HFFc6 (cell line): ENCODE results near the gene AP1S2. TPM values are rescaled to one million over a fixed set of nuclear protein-coding genes. Genes with fewer than 3 reads are reported as not detected.

ENCODE experiments used
- DNase-seq: peaks from one replicate; pipeline ENCODE4 v3.0.0-alpha.2; 2018
- H3K27ac Mint-ChIP-seq: 2 replicates; pipeline ENCODE4 v1.8.0; 2020; ENCODE audit warnings: mild to moderate bottlenecking, mixed read lengths
- H3K27me3 Mint-ChIP-seq: 2 replicates; pipeline ENCODE4 v1.8.0; 2021; ENCODE audit warnings: mild to moderate bottlenecking, moderate library complexity, mixed read lengths; ENCODE audit not compliant: insufficient read depth
- H3K36me3 Mint-ChIP-seq: 2 replicates; pipeline ENCODE4 v1.8.0; 2021; ENCODE audit warnings: low read depth, mixed read lengths
- H3K4me1 Mint-ChIP-seq: 2 replicates; pipeline ENCODE4 v1.8.0; 2020; ENCODE audit warnings: low read depth, mixed read lengths
- H3K4me3 Mint-ChIP-seq: 2 replicates; pipeline ENCODE4 v1.8.0; 2020; ENCODE audit warnings: mild to moderate bottlenecking, moderate library complexity, mixed read lengths
- H3K9me3 Mint-ChIP-seq: 2 replicates; pipeline ENCODE4 v1.8.0; 2020; ENCODE audit warnings: mild to moderate bottlenecking, mixed read lengths
- CTCF ChIP-seq: fragments of 200-600 bp; sonication (generic); IDR thresholded peaks from 2 replicates; pipeline ENCODE4 v1.5.0; 2021; ENCODE audit warnings: antibody characterized with exemption, mild to moderate bottlenecking
- long read RNA-seq: library from polyadenylated mRNA; unstranded; transcript quantifications from one replicate; pipeline ENCODE4 v2.0.0, GENCODE V29; 2019
- total RNA-seq, 6 experiments: library from RNA; stranded (reverse); fragmentation: NEBNext Ultra II Directional; extraction: Animal tissue kit (Norgen Biotek cat#: 25700); gene quantifications; 2 replicates in 1 of 6; 3 replicates in 5 of 6; pipeline ENCODE4 v1.2.3, GENCODE V29; 2021

The AP1S2 gene
- total RNA-seq = 10 to 100 TPM; 18.5 to 23.0 (median 20.7) TPM
- long read RNA-seq, transcript AP1S2-201 (5 exons, 2,237 nt) = major isoform, 21 of 34 reads
- long read RNA-seq, partial matches to known transcripts = 1 of 34 reads
- long read RNA-seq, other reads (novel, unspliced or antisense) = 12 of 34 reads

- peaks cover 29% of the 10 kb centered on the region for H3K4me1 Mint-ChIP-seq
- no peak for TF ChIP-seq CTCF
- peak; percentile 84 for DNase-seq
- peak within 1 kb of the TSS; percentile 64 for H3K27ac Mint-ChIP-seq
- no peaks in the 10 kb centered on the region for H3K9me3 Mint-ChIP-seq
- peak within 1 kb of the TSS; percentile 90 for H3K4me3 Mint-ChIP-seq
- no peaks in the 10 kb centered on the region for H3K36me3 Mint-ChIP-seq
- no peaks in the 10 kb centered on the region for H3K27me3 Mint-ChIP-seq
Measured at GRCh38 chrX:15854712-15855567, at the start of gene AP1S2. TSS of gene AP1S2 (minus strand) at chrX:15854813. CDS start at chrX:15852524, 2,289 bp downstream.

GRCh38 chrX:15903186-15903681 is 48.6 kb upstream of the AP1S2 start:
- no peak for DNase-seq
- Mint-ChIP-seq H3K9me3 (no peaks in the 10 kb centered on the region), H3K4me3 (no peak overlapping the region), H3K36me3 (no peaks in the 10 kb centered on the region), H3K27ac (no peak overlapping the region), H3K4me1 (no peaks in the 10 kb centered on the region), H3K27me3 (peaks cover 4% of the 10 kb centered on the region)
- TF ChIP-seq CTCF = no peak

- DNase-seq = no peak
- Mint-ChIP-seq H3K4me3 (no peak overlapping the region), H3K9me3 (no peaks in the 10 kb centered on the region), H3K27ac (no peak overlapping the region), H3K27me3 (peaks cover 10% of the 10 kb centered on the region), H3K36me3 (no peaks in the 10 kb centered on the region), H3K4me1 (no peaks in the 10 kb centered on the region)
- no peak for TF ChIP-seq CTCF
Measured at GRCh38 chrX:15895334-15895733, 40.7 kb upstream of the AP1S2 start.

GRCh38 chrX:15894724-15895123 is 40.1 kb upstream of the AP1S2 start:
- H3K9me3 Mint-ChIP-seq = no peaks in the 10 kb centered on the region
- peaks cover 10% of the 10 kb centered on the region for H3K27me3 Mint-ChIP-seq
- no peaks in the 10 kb centered on the region for H3K36me3 Mint-ChIP-seq
- no peak overlapping the region for H3K4me3 Mint-ChIP-seq
- no peak for DNase-seq
- no peak for TF ChIP-seq CTCF
- no peaks in the 10 kb centered on the region for H3K4me1 Mint-ChIP-seq
- H3K27ac Mint-ChIP-seq = no peak overlapping the region

GRCh38 chrX:15890463-15890862 is 35.9 kb upstream of the AP1S2 start:
- Mint-ChIP-seq H3K9me3 (no peaks in the 10 kb centered on the region), H3K36me3 (no peaks in the 10 kb centered on the region), H3K27me3 (peaks cover 10% of the 10 kb centered on the region), H3K4me3 (no peak overlapping the region), H3K27ac (no peak overlapping the region), H3K4me1 (no peaks in the 10 kb centered on the region)
- no peak for DNase-seq
- TF ChIP-seq CTCF = no peak
